K562 (cell line): Measurements from ENCODE around the gene DPPA4. TPM values are rescaled to one million over a fixed set of nuclear protein-coding genes. Genes with fewer than 3 reads are reported as not detected.

Experiments used
- ATAC-seq: fragments of 200-7000 bp; cut with Tn5 transposase; 3 replicates; pipeline ENCODE4 v1.9.1; 2020; ENCODE audit warnings: moderate library complexity
- BruUV-seq: library from RNA; stranded (reverse); fragments of 400-500 nt; replicated peaks from 2 replicates; lab custom pipeline; 2021; lab: Mats Ljungman, UMichigan
- CTCF ChIA-PET: fragments of 300-600 bp; formaldehyde crosslinking; extraction: SDS; loops from one replicate; lab custom pipeline; 2021; ENCODE audit warnings: low intra/inter-chr PET ratio; lab: Yijun Ruan, JAX
- POLR2A ChIA-PET: fragments of 300-600, 350-650 bp; sonication (Branson Sonifier 250); formaldehyde crosslinking; extraction: SDS; loops from one replicate; lab custom pipeline; 2021; ENCODE audit warnings: antibody characterized with exemption, inconsistent platforms; lab: Yijun Ruan, JAX
- DNase-seq, 4 experiments: peaks; one replicate each; pipeline versions ENCODE4 v3.0.0 to v3.0.0-alpha.2; 2011 to 2018; ENCODE audit warnings: low spot score in 3 of 4, mixed read lengths in 3 of 4; ENCODE audit errors: extremely low read depth in 1 of 4
- FAIRE-seq: peaks from 2 replicates; lab custom pipeline; 2011; peaks lifted over from hg19 to GRCh38; lab: Jason Lieb, UNC
- H2AFZ ChIP-seq: 2 replicates; pipeline ENCODE4 v1.6.0; 2011; ENCODE audit warnings: low read depth, low read length, control low read depth, inconsistent platforms
- H3K27ac ChIP-seq: fragments of 200-600 bp; 3 replicates; pipeline ENCODE4 v1.8.0; 2011; ENCODE audit warnings: low read depth, mild to moderate bottlenecking, control low read depth, inconsistent platforms, low read length, moderate library complexity, mixed read lengths; ENCODE audit errors: extremely low read depth
- H3K27me3 ChIP-seq, 2 experiments: fragments of 300-600 bp in 1 of 2; 2 replicates in 1 of 2; 3 replicates in 1 of 2; pipeline versions ENCODE4 v1.6.0 to v1.8.0; 2011; ENCODE audit warnings: inconsistent platforms in 2 of 2, low read length in 2 of 2, mild to moderate bottlenecking in 1 of 2, mixed read lengths in 1 of 2, moderate library complexity in 1 of 2; ENCODE audit not compliant: control insufficient read depth in 2 of 2, insufficient read depth in 2 of 2
- H3K36me3 ChIP-seq: fragments of 300-600 bp; 3 replicates; pipeline ENCODE4 v1.8.0; 2011; ENCODE audit warnings: mild to moderate bottlenecking, low read length, inconsistent platforms; ENCODE audit not compliant: control insufficient read depth, insufficient read depth
- H3K4me1 ChIP-seq, 2 experiments: fragments of 200-600 bp in 1 of 2; replicated peaks in 1 of 2; 2 replicates in 1 of 2; 3 replicates in 1 of 2; pipeline versions ENCODE4 v1.5.1 to v1.8.0; 2011; ENCODE audit warnings: inconsistent platforms in 2 of 2, low read length in 2 of 2, mild to moderate bottlenecking in 1 of 2, mixed read lengths in 1 of 2, moderate library complexity in 1 of 2; ENCODE audit not compliant: control insufficient read depth in 2 of 2, insufficient read depth in 2 of 2
- H3K4me2 ChIP-seq: 2 replicates; pipeline ENCODE4 v1.6.1; 2011; ENCODE audit warnings: low read length, control low read depth, inconsistent platforms, mixed read lengths; ENCODE audit not compliant: insufficient read depth
- H3K4me3 ChIP-seq: fragments of 200-600 bp; sonication (generic), shearing (Covaris generic); 2 replicates; pipeline ENCODE4 v1.5.1; 2016; ENCODE audit warnings: control low read depth, inconsistent platforms
- H3K79me2 ChIP-seq: fragments of 200-600 bp; 3 replicates; pipeline ENCODE4 v1.8.0; 2011; ENCODE audit warnings: low read length, inconsistent platforms; ENCODE audit not compliant: control insufficient read depth, insufficient read depth
- H3K9ac ChIP-seq, 2 experiments: 2 replicates each; pipeline versions ENCODE4 v1.6.0 to v1.6.1; 2011; ENCODE audit warnings: low read depth in 2 of 2, low read length in 2 of 2, control low read depth in 1 of 2, inconsistent platforms in 1 of 2, mild to moderate bottlenecking in 1 of 2, mixed read lengths in 1 of 2; ENCODE audit not compliant: insufficient read depth in 1 of 2
- H3K9me1 ChIP-seq: one replicate; pipeline ENCODE4 v1.6.0; 2011; ENCODE audit warnings: inconsistent platforms, mild to moderate bottlenecking, low read length, moderate library complexity; ENCODE audit not compliant: control insufficient read depth, insufficient read depth
- H3K9me3 ChIP-seq: replicated peaks from 2 replicates; pipeline ENCODE4 v1.5.1; 2011; ENCODE audit warnings: low read depth, low read length, inconsistent platforms; ENCODE audit not compliant: control insufficient read depth, insufficient read depth
- H4K20me1 ChIP-seq: replicated peaks from 2 replicates; pipeline ENCODE4 v1.6.1; 2011; ENCODE audit warnings: low read length, inconsistent platforms, mixed read lengths; ENCODE audit not compliant: control insufficient read depth, insufficient read depth
- E4F1 ChIP-seq: fragments of 250-450 bp; sonication (Bioruptor Pico); IDR thresholded peaks from 2 replicates; pipeline ENCODE4 v1.5.0; 2021; ENCODE audit warnings: mild to moderate bottlenecking, borderline replicate concordance
- HNRNPUL1 ChIP-seq: fragments of 200-400 bp; formaldehyde crosslinking; IDR thresholded peaks from 2 replicates; pipeline ENCODE4 v1.6.1; 2017; ENCODE audit warnings: low read length
- MCM2 ChIP-seq: fragments of 450-650 bp; IDR thresholded peaks from 2 replicates; pipeline ENCODE4 v1.6.1; 2017; ENCODE audit warnings: low read depth, mild to moderate bottlenecking
- NCOA6 ChIP-seq: fragments of 450-650 bp; IDR thresholded peaks from 2 replicates; pipeline ENCODE4 v1.6.1; 2017; ENCODE audit warnings: mild to moderate bottlenecking
- NFIX ChIP-seq: fragments of 250-450 bp; sonication (Bioruptor Pico); IDR thresholded peaks from 2 replicates; pipeline ENCODE4 v1.4.0; 2020; ENCODE audit warnings: low read depth, mild to moderate bottlenecking, moderate library complexity
- WGBS: fragments of 100-300 bp; shearing (Covaris generic); methylation state at CpG from one replicate; pipeline ENCODE4 v1.1.6; 2016; ENCODE audit warnings: low coverage, mixed read lengths; ENCODE audit not compliant: insufficient coverage; ENCODE audit errors: missing lambda C conversion rate; 5-methylcytosine and 5-hydroxymethylcytosine counted together
- in situ Hi-C: fragments of 300-500 bp; cut with MboI; formaldehyde crosslinking; loops from 4 replicates; pipeline ENCODE4 v1.15.0; 2018; ENCODE audit warnings: inconsistent platforms, mixed read lengths
- intact Hi-C: fragments of 100-400 bp; cut with micrococcal nuclease; formaldehyde crosslinking; loops from 2 replicates; pipeline ENCODE4 v1.14.2; 2022
- polyA plus RNA-seq, 8 experiments: library from polyadenylated mRNA; depleted of rRNA in 4 of 8; stranded (reverse) in 5 of 8; unstranded in 3 of 8; fragments of >200 nt; fragmentation: Nextera tagmentation in 2 of 8; fragmentation: Illumina TruSeq in 1 of 8; extraction: Ambion mirVana in 2 of 8; extraction: Trizol in 1 of 8; gene quantifications; 2 replicates each; pipeline versions ENCODE4 v1.2.1 to v1.2.3, GENCODE V29; 2011 to 2014; ENCODE audit warnings: inconsistent platforms in 1 of 8, missing spikeins in 1 of 8
- total RNA-seq, 7 experiments: library from RNA; depleted of rRNA in 6 of 7; stranded (reverse); fragments of >200 nt in 6 of 7; fragmentation: Illumina TruSeq in 2 of 7; extraction: Trizol in 2 of 7; gene quantifications; 2 replicates each; pipeline versions ENCODE4 v1.2.1 to v1.2.3, GENCODE V29; 2011 to 2021; ENCODE audit warnings: low replicate concordance in 1 of 7
- TF ChIP-seq, protein P1 (sequence below): fragments of 250-450 bp; sonication (Bioruptor Pico); IDR thresholded peaks from 2 replicates; pipeline ENCODE4 v1.4.0; 2020
- TF ChIP-seq, protein P2 (sequence below): fragments of 250-450 bp; sonication (Bioruptor Pico); IDR thresholded peaks from 2 replicates; pipeline ENCODE4 v1.8.0; 2022; ENCODE audit warnings: inconsistent platforms
- TF ChIP-seq, protein P3 (sequence below): fragments of 250-450 bp; sonication (Bioruptor Pico); IDR thresholded peaks from 2 replicates; pipeline ENCODE4 v1.9.0; 2021; ENCODE audit warnings: mild to moderate bottlenecking, inconsistent platforms
- TF ChIP-seq, protein P4 (sequence below): fragments of 250-450 bp; sonication (Bioruptor Pico); IDR thresholded peaks from 2 replicates; pipeline ENCODE4 v1.5.0; 2020; ENCODE audit warnings: mild to moderate bottlenecking

The DPPA4 gene
- total and polyA plus RNA-seq, 9 of the 15 experiments (the other 6 are each of a cell fraction or from before 2014, with no cell fraction given) = 0.53 TPM; not detected in 8

DNA sequence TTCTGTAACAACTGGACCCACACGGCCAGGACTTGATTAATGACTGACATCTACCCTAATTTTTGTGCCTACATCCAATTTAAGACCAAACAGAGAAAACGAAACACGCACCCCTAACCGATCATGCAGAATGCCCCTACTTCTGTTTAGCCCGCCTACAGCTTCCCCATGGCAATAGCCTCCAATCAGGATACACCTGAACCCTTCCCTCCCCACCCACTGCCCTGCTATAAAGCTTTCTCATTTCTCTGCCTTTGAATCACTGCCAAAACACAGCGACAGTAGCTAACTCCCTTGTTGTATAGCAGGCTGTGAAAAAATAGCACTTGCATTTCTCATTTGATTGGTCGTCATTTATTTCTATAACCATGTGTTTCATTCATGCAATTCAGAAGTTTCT, 45.2 kb upstream of the DPPA4 start:
- ChIA-PET CTCF (no interaction called here), POLR2A (no interaction called here)
- no peaks in the 10 kb centered on the region for H3K36me3 ChIP-seq
- no peak overlapping the region for H3K4me2 ChIP-seq
- ATAC-seq (no peak), DNase-seq (no peak), FAIRE-seq (no peak)
- no peaks in the 10 kb centered on the region for H3K9me1 ChIP-seq
- H3K27ac ChIP-seq = no peak overlapping the region
- no peaks in the 10 kb centered on the region for H3K27me3 ChIP-seq
- H3K4me3 ChIP-seq = no peak overlapping the region
- no peaks in the 10 kb centered on the region for H4K20me1 ChIP-seq
- no peaks in the 10 kb centered on the region for H3K4me1 ChIP-seq
- BruUV-seq = no TSS peak
- H2AFZ ChIP-seq = no peak overlapping the region
- no peak overlapping the region for H3K9ac ChIP-seq
- intact Hi-C loops = no loop called here
- in situ Hi-C loops = no loop called here
- no peaks in the 10 kb centered on the region for H3K79me2 ChIP-seq
- H3K9me3 ChIP-seq = no peaks in the 10 kb centered on the region
- WGBS = 2% methylated on average over 5 of the region's 7 CpGs
- TF ChIP-seq NCOA6 (no peak), E4F1 (no peak), HNRNPUL1 (no peak), NFIX (CRISPR knock-in tag) (no peak), MCM2 (no peak)
- TF ChIP-seq, protein P1, sequence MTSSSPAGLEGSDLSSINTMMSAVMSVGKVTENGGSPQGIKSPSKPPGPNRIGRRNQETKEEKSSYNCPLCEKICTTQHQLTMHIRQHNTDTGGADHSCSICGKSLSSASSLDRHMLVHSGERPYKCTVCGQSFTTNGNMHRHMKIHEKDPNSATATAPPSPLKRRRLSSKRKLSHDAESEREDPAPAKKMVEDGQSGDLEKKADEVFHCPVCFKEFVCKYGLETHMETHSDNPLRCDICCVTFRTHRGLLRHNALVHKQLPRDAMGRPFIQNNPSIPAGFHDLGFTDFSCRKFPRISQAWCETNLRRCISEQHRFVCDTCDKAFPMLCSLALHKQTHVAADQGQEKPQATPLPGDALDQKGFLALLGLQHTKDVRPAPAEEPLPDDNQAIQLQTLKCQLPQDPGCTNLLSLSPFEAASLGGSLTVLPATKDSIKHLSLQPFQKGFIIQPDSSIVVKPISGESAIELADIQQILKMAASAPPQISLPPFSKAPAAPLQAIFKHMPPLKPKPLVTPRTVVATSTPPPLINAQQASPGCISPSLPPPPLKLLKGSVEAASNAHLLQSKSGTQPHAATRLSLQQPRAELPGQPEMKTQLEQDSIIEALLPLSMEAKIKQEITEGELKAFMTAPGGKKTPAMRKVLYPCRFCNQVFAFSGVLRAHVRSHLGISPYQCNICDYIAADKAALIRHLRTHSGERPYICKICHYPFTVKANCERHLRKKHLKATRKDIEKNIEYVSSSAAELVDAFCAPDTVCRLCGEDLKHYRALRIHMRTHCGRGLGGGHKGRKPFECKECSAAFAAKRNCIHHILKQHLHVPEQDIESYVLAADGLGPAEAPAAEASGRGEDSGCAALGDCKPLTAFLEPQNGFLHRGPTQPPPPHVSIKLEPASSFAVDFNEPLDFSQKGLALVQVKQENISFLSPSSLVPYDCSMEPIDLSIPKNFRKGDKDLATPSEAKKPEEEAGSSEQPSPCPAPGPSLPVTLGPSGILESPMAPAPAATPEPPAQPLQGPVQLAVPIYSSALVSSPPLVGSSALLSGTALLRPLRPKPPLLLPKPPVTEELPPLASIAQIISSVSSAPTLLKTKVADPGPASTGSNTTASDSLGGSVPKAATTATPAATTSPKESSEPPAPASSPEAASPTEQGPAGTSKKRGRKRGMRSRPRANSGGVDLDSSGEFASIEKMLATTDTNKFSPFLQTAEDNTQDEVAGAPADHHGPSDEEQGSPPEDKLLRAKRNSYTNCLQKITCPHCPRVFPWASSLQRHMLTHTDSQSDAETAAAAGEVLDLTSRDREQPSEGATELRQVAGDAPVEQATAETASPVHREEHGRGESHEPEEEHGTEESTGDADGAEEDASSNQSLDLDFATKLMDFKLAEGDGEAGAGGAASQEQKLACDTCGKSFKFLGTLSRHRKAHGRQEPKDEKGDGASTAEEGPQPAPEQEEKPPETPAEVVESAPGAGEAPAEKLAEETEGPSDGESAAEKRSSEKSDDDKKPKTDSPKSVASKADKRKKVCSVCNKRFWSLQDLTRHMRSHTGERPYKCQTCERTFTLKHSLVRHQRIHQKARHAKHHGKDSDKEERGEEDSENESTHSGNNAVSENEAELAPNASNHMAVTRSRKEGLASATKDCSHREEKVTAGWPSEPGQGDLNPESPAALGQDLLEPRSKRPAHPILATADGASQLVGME (CRISPR knock-in tag) = no peak
- TF ChIP-seq, protein P2, sequence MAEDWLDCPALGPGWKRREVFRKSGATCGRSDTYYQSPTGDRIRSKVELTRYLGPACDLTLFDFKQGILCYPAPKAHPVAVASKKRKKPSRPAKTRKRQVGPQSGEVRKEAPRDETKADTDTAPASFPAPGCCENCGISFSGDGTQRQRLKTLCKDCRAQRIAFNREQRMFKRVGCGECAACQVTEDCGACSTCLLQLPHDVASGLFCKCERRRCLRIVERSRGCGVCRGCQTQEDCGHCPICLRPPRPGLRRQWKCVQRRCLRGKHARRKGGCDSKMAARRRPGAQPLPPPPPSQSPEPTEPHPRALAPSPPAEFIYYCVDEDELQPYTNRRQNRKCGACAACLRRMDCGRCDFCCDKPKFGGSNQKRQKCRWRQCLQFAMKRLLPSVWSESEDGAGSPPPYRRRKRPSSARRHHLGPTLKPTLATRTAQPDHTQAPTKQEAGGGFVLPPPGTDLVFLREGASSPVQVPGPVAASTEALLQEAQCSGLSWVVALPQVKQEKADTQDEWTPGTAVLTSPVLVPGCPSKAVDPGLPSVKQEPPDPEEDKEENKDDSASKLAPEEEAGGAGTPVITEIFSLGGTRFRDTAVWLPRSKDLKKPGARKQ = no peak
- TF ChIP-seq, protein P3, sequence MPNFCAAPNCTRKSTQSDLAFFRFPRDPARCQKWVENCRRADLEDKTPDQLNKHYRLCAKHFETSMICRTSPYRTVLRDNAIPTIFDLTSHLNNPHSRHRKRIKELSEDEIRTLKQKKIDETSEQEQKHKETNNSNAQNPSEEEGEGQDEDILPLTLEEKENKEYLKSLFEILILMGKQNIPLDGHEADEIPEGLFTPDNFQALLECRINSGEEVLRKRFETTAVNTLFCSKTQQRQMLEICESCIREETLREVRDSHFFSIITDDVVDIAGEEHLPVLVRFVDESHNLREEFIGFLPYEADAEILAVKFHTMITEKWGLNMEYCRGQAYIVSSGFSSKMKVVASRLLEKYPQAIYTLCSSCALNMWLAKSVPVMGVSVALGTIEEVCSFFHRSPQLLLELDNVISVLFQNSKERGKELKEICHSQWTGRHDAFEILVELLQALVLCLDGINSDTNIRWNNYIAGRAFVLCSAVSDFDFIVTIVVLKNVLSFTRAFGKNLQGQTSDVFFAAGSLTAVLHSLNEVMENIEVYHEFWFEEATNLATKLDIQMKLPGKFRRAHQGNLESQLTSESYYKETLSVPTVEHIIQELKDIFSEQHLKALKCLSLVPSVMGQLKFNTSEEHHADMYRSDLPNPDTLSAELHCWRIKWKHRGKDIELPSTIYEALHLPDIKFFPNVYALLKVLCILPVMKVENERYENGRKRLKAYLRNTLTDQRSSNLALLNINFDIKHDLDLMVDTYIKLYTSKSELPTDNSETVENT = no peak
- TF ChIP-seq, protein P4, sequence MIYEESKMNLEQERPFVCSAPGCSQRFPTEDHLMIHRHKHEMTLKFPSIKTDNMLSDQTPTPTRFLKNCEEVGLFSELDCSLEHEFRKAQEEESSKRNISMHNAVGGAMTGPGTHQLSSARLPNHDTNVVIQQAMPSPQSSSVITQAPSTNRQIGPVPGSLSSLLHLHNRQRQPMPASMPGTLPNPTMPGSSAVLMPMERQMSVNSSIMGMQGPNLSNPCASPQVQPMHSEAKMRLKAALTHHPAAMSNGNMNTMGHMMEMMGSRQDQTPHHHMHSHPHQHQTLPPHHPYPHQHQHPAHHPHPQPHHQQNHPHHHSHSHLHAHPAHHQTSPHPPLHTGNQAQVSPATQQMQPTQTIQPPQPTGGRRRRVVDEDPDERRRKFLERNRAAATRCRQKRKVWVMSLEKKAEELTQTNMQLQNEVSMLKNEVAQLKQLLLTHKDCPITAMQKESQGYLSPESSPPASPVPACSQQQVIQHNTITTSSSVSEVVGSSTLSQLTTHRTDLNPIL (CRISPR knock-in tag) = no peak
